ENCODE measurements around the gene DBN1.
"Not testable (repeated sequence)": the region's sequence is repeated elsewhere in the genome, so short reads cannot be mapped to it uniquely, and the experiment has no call there.

The DBN1 gene

GRCh38 chr5:177427919-177428573 lies 45.4 kb downstream of the DBN1 start:
- peak; percentile 64 for DNase-seq

- DNase-seq, result peak; percentile 32
Measured at GRCh38 chr5:177427211-177427822, 46.1 kb downstream of the DBN1 start.

GRCh38 chr5:177426566-177427210 lies 46.7 kb downstream of the DBN1 start, which contains the start of gene GRK6:
Gene GRK6, plus strand, starts transcription at chr5:177426676. Its CDS starts 170 bp downstream, at chr5:177426846.
- DNase-seq, result peak; percentile 79

- DNase-seq, result peak; percentile 100
Measured at GRCh38 chr5:177425801-177426565, 47.5 kb downstream of the DBN1 start.

GRCh38 chr5:177425196-177425800 lies 48.1 kb downstream of the DBN1 start:
- DNase-seq, result no peak

GRCh38 chr5:177423671-177424070 lies 49.8 kb downstream of the DBN1 start:
- no peak for DNase-seq

GRCh38 chr5:177421062-177421798 lies 52.2 kb downstream of the DBN1 start:
- no peak for DNase-seq

- not testable (repeated sequence) for DNase-seq
Measured at GRCh38 chr5:177420472-177420871, 53.0 kb downstream of the DBN1 start.

GRCh38 chr5:177419046-177419445 lies 54.4 kb downstream of the DBN1 start:
- no peak for DNase-seq

- not testable (repeated sequence) for DNase-seq
Measured at GRCh38 chr5:177417081-177417480, 56.4 kb downstream of the DBN1 start.

- DNase-seq, result no peak
Measured at GRCh38 chr5:177414481-177414880, 59.0 kb downstream of the DBN1 start.

GRCh38 chr5:177412603-177413233 lies 60.7 kb downstream of the DBN1 start:
- DNase-seq, result peak; percentile 54

- no peak for DNase-seq
Measured at GRCh38 chr5:177410575-177410974, 62.9 kb downstream of the DBN1 start.

- no peak for DNase-seq
Measured at GRCh38 chr5:177409043-177409801, 64.2 kb downstream of the DBN1 start, which contains the start of gene F12. Gene F12, minus strand, starts transcription at chr5:177409564. Its CDS starts 37 bp downstream, at chr5:177409527.

Data from stimulated activated CD4-positive, alpha-beta T cell treated with anti-CD3 and anti-CD28 coated beads, Interleukin-15, amount 100 ng/mL, for 24 hours (primary cell).